ENCODE measurements around the gene ABCD2. TPM values are rescaled to one million over a fixed set of nuclear protein-coding genes. Genes with fewer than 3 reads are reported as not detected.
"Not testable (repeated sequence)": the region's sequence is repeated elsewhere in the genome, so short reads cannot be mapped to it uniquely, and the experiment has no call there.

Gene ABCD2
- total RNA-seq, 1 experiment from 2014 or later = not detected

DNA sequence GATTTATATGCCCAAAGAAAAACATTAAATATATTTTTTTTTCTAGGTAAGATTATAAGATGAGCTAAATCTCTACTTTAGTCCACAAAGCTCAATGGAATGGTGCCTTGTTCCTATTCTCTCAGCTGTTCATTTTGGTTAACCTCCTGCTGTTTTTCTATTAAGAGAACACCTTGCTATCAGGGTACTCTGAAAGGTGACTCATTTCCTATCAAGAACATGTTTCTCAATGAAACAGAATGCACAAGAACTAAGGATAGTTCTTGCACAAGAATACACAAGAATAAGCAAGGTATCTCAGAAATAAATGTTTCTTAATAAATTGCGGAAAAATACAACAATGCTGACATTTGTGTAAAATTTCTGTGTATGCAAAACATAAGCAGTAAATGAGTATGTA, 14.1 kb downstream of the ABCD2 start:
- no peak for DNase-seq (ENCODE audit: low read depth in 1 of 2, low spot score in 2 of 2)
- no peak overlapping the region for H3K27ac ChIP-seq

DNA sequence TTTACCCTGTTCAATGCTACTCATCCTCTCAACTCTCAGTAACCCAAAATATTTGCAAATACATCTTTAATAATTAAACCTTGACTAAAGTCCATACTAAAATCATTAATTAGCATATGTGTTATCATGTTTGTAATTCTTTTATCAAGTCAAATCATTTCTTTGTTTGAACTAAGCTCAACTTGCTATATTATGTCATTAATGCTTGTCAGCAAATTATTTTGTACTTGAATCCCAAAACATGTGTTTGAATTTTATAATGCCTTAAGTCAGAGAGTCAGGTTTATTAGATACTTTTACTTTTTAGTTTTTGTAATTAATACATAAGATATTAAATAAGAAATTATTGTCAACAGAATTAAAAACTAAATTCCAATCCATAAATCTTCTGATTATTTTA, 16.5 kb downstream of the ABCD2 start:
- no peaks in the 10 kb centered on the region for H3K9me3 ChIP-seq (replicated peaks)
- no peak overlapping the region for H3K27ac ChIP-seq
- DNase-seq (ENCODE audit: low read depth in 1 of 2, low spot score in 2 of 2) = no peak

More for the DNA sequence above, 14.1 kb downstream of the ABCD2 start:
- H3K4me1 ChIP-seq (replicated peaks) = 0 out of 2 replicates have a peak, but pooled peaks cover 3% of the 10 kb centered on the region
- H3K36me3 ChIP-seq = no peaks in the 10 kb centered on the region
- no peaks in the 10 kb centered on the region for H3K9me3 ChIP-seq (replicated peaks)
- no peaks in the 10 kb centered on the region for H3K27me3 ChIP-seq (replicated peaks)
- H3K4me3 ChIP-seq = no peak overlapping the region

DNA sequence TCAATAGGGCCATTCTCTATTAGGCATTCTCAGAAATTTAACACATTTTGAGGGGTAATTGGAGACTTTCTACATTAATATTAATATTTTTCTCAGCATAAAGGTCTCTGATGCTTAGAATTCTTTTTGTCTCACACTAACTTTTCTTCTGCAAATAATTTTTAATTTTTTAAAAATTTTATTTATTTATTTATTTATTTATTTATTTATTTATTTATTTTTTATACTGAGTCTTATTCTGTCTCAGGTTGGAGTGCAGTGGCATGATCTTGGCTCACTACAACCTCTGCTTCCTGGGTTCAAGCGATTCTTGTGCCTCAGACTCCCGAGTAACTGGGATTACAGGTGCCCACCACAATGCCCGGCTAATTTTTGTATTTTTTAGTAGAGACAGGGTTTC, 17.7 kb downstream of the ABCD2 start:
- not testable (repeated sequence) for H3K4me1 ChIP-seq (replicated peaks); H3K4me3 ChIP-seq; H3K9me3 ChIP-seq (replicated peaks); H3K27ac ChIP-seq; H3K36me3 ChIP-seq; DNase-seq (ENCODE audit: low read depth in 1 of 2, low spot score in 2 of 2); H3K27me3 ChIP-seq (replicated peaks)

More for the DNA sequence above, 16.5 kb downstream of the ABCD2 start:
- Histone ChIP-seq H3K4me1 (replicated peaks) (0 out of 2 replicates have a peak, but pooled peaks cover 3% of the 10 kb centered on the region), H3K36me3 (no peaks in the 10 kb centered on the region), H3K27me3 (replicated peaks) (no peaks in the 10 kb centered on the region), H3K4me3 (no peak overlapping the region)

GRCh38 chr12:39595928-39596327, 23.7 kb downstream of the ABCD2 start:
- DNase-seq (ENCODE audit: low read depth in 1 of 2, low spot score in 2 of 2) = no peak
- no peaks in the 10 kb centered on the region for H3K9me3 ChIP-seq (replicated peaks)
- H3K4me1 ChIP-seq (replicated peaks) = no peaks in the 10 kb centered on the region
- H3K27me3 ChIP-seq (replicated peaks) = no peaks in the 10 kb centered on the region
- H3K4me3 ChIP-seq = no peak overlapping the region
- no peaks in the 10 kb centered on the region for H3K36me3 ChIP-seq
- no peak overlapping the region for H3K27ac ChIP-seq

DNA sequence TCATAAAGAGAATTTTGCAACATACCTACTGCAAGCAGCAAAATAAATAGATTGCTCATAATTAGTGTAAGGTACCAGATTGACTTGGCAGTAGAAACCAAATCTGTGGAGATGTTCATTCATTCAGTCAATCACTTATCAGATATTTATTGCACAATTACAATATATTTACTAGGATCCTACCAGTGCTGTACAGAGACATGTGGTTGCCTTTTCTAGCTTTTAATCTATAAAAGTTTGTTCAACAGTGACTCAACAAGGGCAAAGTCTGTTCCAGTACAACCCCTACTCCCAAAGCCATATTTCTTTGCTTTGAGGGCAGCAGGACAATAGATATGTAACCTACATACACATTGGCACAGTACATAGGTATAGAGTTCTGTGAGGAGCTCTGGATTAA, 27.3 kb downstream of the ABCD2 start:
- DNase-seq (ENCODE audit: low read depth in 1 of 2, low spot score in 2 of 2) = no peak
- Histone ChIP-seq H3K36me3 (no peaks in the 10 kb centered on the region), H3K9me3 (replicated peaks) (no peaks in the 10 kb centered on the region), H3K4me1 (replicated peaks) (no peaks in the 10 kb centered on the region), H3K4me3 (no peak overlapping the region), H3K27me3 (replicated peaks) (no peaks in the 10 kb centered on the region), H3K27ac (no peak overlapping the region)

- Histone ChIP-seq H3K4me3 (no peak overlapping the region), H3K36me3 (no peaks in the 10 kb centered on the region), H3K27me3 (replicated peaks) (no peaks in the 10 kb centered on the region), H3K9me3 (replicated peaks) (no peaks in the 10 kb centered on the region), H3K4me1 (replicated peaks) (no peaks in the 10 kb centered on the region), H3K27ac (no peak overlapping the region)
- no peak for DNase-seq (ENCODE audit: low read depth in 1 of 2, low spot score in 2 of 2)
These were observed 31.3 kb downstream of the ABCD2 start for GRCh38 chr12:39588348-39588747.

DNA sequence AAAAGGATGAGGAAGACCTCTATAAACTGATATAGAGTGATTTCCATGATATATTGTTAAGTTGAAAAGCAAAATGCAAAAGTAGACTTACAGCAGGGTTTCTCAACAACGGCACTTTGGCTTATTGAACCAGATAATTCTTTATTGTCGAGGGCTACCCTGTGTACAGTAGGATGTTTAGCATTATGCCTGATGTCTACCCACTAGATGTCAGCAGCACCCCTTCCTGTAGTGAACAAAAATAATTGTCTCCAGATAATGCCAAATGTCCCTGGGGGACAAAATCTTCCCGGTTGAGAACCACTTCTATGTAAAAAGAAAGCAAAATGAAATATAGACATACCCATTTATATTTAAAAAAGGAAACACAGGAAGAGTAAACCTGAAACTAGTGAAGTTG, 32.4 kb downstream of the ABCD2 start:
- Histone ChIP-seq H3K9me3 (replicated peaks) (no peaks in the 10 kb centered on the region), H3K27ac (no peak overlapping the region)
- peak in 1 of 2 experiments; percentile 0 for DNase-seq (ENCODE audit: low read depth in 1 of 2, low spot score in 2 of 2)

DNA sequence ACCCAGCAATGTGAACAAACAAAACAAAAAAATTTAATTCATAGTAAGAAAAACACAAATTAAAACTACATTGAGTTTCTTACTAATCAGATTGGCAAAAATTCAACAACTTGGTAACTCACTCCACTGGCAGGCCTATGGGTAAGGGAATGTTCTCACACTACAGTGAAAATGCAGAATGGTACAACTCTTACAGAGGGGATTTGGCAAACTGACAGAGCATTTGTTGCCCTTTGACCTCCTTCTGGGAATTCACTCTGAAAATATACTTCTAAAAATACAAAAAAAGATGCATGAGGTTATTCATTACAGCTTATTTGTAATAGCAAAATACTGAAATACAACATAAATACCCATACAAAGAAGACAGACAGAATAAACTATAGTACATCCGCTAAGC, 32.8 kb downstream of the ABCD2 start:
- Histone ChIP-seq H3K9me3 (replicated peaks) (no peaks in the 10 kb centered on the region), H3K27me3 (replicated peaks) (no peaks in the 10 kb centered on the region), H3K4me1 (replicated peaks) (no peaks in the 10 kb centered on the region), H3K4me3 (no peak overlapping the region), H3K36me3 (no peaks in the 10 kb centered on the region), H3K27ac (no peak overlapping the region)
- DNase-seq (ENCODE audit: low read depth in 1 of 2, low spot score in 2 of 2) = no peak

More for the DNA sequence above, 32.4 kb downstream of the ABCD2 start:
- Histone ChIP-seq H3K36me3 (no peaks in the 10 kb centered on the region), H3K4me1 (replicated peaks) (no peaks in the 10 kb centered on the region), H3K27me3 (replicated peaks) (no peaks in the 10 kb centered on the region), H3K4me3 (no peak overlapping the region)

- no peaks in the 10 kb centered on the region for H3K27me3 ChIP-seq (replicated peaks)
- H3K9me3 ChIP-seq (replicated peaks) = no peaks in the 10 kb centered on the region
- no peaks in the 10 kb centered on the region for H3K4me1 ChIP-seq (replicated peaks)
- no peak overlapping the region for H3K4me3 ChIP-seq
- no peak overlapping the region for H3K27ac ChIP-seq
- DNase-seq (ENCODE audit: low read depth in 1 of 2, low spot score in 2 of 2) = no peak
- H3K36me3 ChIP-seq = no peaks in the 10 kb centered on the region
These were observed 38.0 kb downstream of the ABCD2 start for GRCh38 chr12:39581592-39581991.

DNA sequence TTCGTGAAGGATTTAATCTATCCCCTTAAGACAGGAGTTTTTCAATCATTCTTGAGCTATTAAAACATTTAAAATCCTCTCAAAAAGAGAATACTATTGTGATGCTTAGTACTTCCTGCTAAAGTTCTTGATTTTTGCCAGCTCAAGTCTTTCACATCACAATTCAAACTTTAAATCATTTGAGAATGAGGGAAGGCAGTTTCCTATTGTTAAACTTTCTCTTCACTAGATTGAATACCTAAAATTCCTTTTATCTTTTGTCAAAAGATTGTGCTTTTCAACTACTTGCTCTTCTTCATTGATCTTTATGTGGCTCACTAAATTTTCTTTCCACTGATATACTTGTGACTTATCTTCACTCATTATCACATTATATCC, 44.1 kb downstream of the ABCD2 start:
- H3K4me3 ChIP-seq = no peak overlapping the region
- no peak overlapping the region for H3K27ac ChIP-seq
- no peaks in the 10 kb centered on the region for H3K27me3 ChIP-seq (replicated peaks)
- no peak for DNase-seq (ENCODE audit: low read depth in 1 of 2, low spot score in 2 of 2)
- H3K36me3 ChIP-seq = no peaks in the 10 kb centered on the region
- no peaks in the 10 kb centered on the region for H3K4me1 ChIP-seq (replicated peaks)
- H3K9me3 ChIP-seq (replicated peaks) = no peaks in the 10 kb centered on the region

- no peak for DNase-seq (ENCODE audit: low read depth in 1 of 2, low spot score in 2 of 2)
- Histone ChIP-seq H3K27ac (no peak overlapping the region), H3K4me1 (replicated peaks) (no peaks in the 10 kb centered on the region), H3K27me3 (replicated peaks) (no peaks in the 10 kb centered on the region), H3K4me3 (no peak overlapping the region), H3K9me3 (replicated peaks) (no peaks in the 10 kb centered on the region), H3K36me3 (no peaks in the 10 kb centered on the region)
These were observed 44.7 kb downstream of the ABCD2 start for GRCh38 chr12:39574785-39575497.

GRCh38 chr12:39574378-39574777, 45.2 kb downstream of the ABCD2 start:
- Histone ChIP-seq H3K4me1 (replicated peaks) (no peaks in the 10 kb centered on the region), H3K27me3 (replicated peaks) (no peaks in the 10 kb centered on the region), H3K36me3 (no peaks in the 10 kb centered on the region), H3K9me3 (replicated peaks) (no peaks in the 10 kb centered on the region), H3K27ac (no peak overlapping the region), H3K4me3 (no peak overlapping the region)
- DNase-seq (ENCODE audit: low read depth in 1 of 2, low spot score in 2 of 2) = no peak

GRCh38 chr12:39573971-39574370, 45.6 kb downstream of the ABCD2 start:
- no peak for DNase-seq (ENCODE audit: low read depth in 1 of 2, low spot score in 2 of 2)
- H3K27me3 ChIP-seq (replicated peaks) = no peaks in the 10 kb centered on the region
- no peaks in the 10 kb centered on the region for H3K9me3 ChIP-seq (replicated peaks)
- H3K4me1 ChIP-seq (replicated peaks) = no peaks in the 10 kb centered on the region
- H3K27ac ChIP-seq = no peak overlapping the region
- H3K4me3 ChIP-seq = no peak overlapping the region
- H3K36me3 ChIP-seq = no peaks in the 10 kb centered on the region

DNA sequence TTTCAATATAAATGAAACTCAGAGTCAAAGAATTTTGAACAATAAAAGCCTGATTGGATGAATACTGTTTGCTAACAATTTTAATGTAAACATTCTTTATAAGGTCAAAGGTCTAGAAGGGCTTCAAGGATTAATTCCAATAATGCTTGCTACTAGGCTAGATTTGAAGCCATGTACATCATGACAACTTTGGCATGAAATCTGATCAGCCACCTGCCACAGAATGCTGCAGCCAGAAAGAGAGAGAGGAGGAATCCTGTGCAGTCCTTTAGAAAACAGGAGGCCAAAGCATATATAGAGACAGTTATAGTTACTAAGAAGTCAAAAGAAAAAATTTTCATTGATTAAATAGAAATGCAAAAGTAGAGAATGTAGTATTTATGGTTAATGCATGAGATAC, 47.1 kb downstream of the ABCD2 start:
- Histone ChIP-seq H3K27me3 (replicated peaks) (no peaks in the 10 kb centered on the region), H3K9me3 (replicated peaks) (no peaks in the 10 kb centered on the region), H3K27ac (no peak overlapping the region), H3K36me3 (no peaks in the 10 kb centered on the region), H3K4me3 (no peak overlapping the region), H3K4me1 (replicated peaks) (no peaks in the 10 kb centered on the region)
- no peak for DNase-seq (ENCODE audit: low read depth in 1 of 2, low spot score in 2 of 2)

GRCh38 chr12:39571351-39571750, 48.3 kb downstream of the ABCD2 start:
- DNase-seq (ENCODE audit: low read depth in 1 of 2, low spot score in 2 of 2) = no peak
- Histone ChIP-seq H3K4me1 (replicated peaks) (no peaks in the 10 kb centered on the region), H3K27me3 (replicated peaks) (no peaks in the 10 kb centered on the region), H3K4me3 (no peak overlapping the region), H3K27ac (no peak overlapping the region), H3K36me3 (no peaks in the 10 kb centered on the region), H3K9me3 (replicated peaks) (no peaks in the 10 kb centered on the region)

All from SJSA1 (cell line).